Endothelial cell of umbilical vein (primary cell): ENCODE measurements around the gene DAB2IP. TPM values are rescaled to one million over a fixed set of nuclear protein-coding genes. Genes with fewer than 3 reads are reported as not detected.

Source experiments
- BruUV-seq: library from RNA; stranded (reverse); fragments of 400-500 nt; replicated peaks from 2 replicates; lab custom pipeline; 2021; lab: Mats Ljungman, UMichigan
- CTCF ChIA-PET: fragments of 300-600, 350-600 bp; sonication (Branson Sonifier 250); formaldehyde crosslinking; loops from one replicate; lab custom pipeline; 2021; ENCODE audit warnings: antibody characterized with exemption, inconsistent platforms; lab: Charles Lee
- POLR2A ChIA-PET: fragments of 300-600, 350-600 bp; sonication (Branson Sonifier 250); formaldehyde crosslinking; loops from one replicate; lab custom pipeline; 2021; ENCODE audit warnings: antibody characterized with exemption, inconsistent platforms; lab: Charles Lee
- DNase-seq: peaks from one replicate; pipeline ENCODE4 v3.0.0-alpha.2; 2011; ENCODE audit warnings: low read depth, low spot score
- FAIRE-seq: peaks from 2 replicates; lab custom pipeline; 2011; peaks lifted over from hg19 to GRCh38; lab: Jason Lieb, UNC
- H2AFZ ChIP-seq: 2 replicates; pipeline ENCODE4 v1.6.0; 2012; ENCODE audit warnings: low read depth, low read length, control low read depth, inconsistent platforms
- H3K27ac ChIP-seq: 2 replicates; pipeline ENCODE4 v1.5.1; 2011; ENCODE audit warnings: low read depth, mild to moderate bottlenecking, control low read depth, low read length, moderate library complexity; ENCODE audit not compliant: insufficient read depth
- H3K27me3 ChIP-seq, 2 experiments: 2 replicates each; pipeline versions ENCODE4 v1.6.0 to v1.6.1; 2011; ENCODE audit warnings: low read length in 2 of 2, mixed read lengths in 1 of 2; ENCODE audit not compliant: control insufficient read depth in 2 of 2, insufficient read depth in 2 of 2
- H3K36me3 ChIP-seq, 2 experiments: 2 replicates in 1 of 2; 3 replicates in 1 of 2; pipeline ENCODE4 v1.5.1; 2011; ENCODE audit warnings: low read length in 2 of 2, mild to moderate bottlenecking in 1 of 2, moderate library complexity in 1 of 2; ENCODE audit not compliant: control insufficient read depth in 2 of 2, insufficient read depth in 2 of 2; ENCODE audit errors: extremely low read depth in 1 of 2
- H3K4me1 ChIP-seq: 3 replicates; pipeline ENCODE4 v1.5.1; 2011; ENCODE audit warnings: mild to moderate bottlenecking, low read length; ENCODE audit not compliant: control insufficient read depth, insufficient read depth; ENCODE audit errors: extremely low read depth
- H3K4me2 ChIP-seq: 2 replicates; pipeline ENCODE4 v1.6.1; 2011; ENCODE audit warnings: low read length, control low read depth, mixed read lengths; ENCODE audit not compliant: insufficient read depth
- H3K4me3 ChIP-seq, 3 experiments: fragments of 200-600 bp in 1 of 3; sonication (generic), shearing (Covaris generic) in 1 of 3; replicated peaks in 1 of 3; 2 replicates each; pipeline ENCODE4 v1.5.1; 2011 to 2016; ENCODE audit warnings: control low read depth in 3 of 3, low read length in 3 of 3, mild to moderate bottlenecking in 2 of 3, inconsistent platforms in 1 of 3, low read depth in 1 of 3, moderate library complexity in 1 of 3; ENCODE audit not compliant: insufficient read depth in 1 of 3
- H3K79me2 ChIP-seq: 2 replicates; pipeline ENCODE4 v1.6.0; 2012; ENCODE audit warnings: low read length, inconsistent platforms; ENCODE audit not compliant: control insufficient read depth, insufficient read depth
- H3K9ac ChIP-seq: replicated peaks from 2 replicates; pipeline ENCODE3; 2011; ENCODE audit warnings: low read length, control low read depth; ENCODE audit not compliant: insufficient read depth; ENCODE audit errors: extremely low read depth
- H3K9me1 ChIP-seq: replicated peaks from 3 replicates; pipeline ENCODE4 v1.6.0; 2011; ENCODE audit warnings: mild to moderate bottlenecking, low read length; ENCODE audit not compliant: control insufficient read depth, insufficient read depth; ENCODE audit errors: extremely low read depth
- H3K9me3 ChIP-seq: replicated peaks from 2 replicates; pipeline ENCODE4 v1.5.1; 2012; ENCODE audit warnings: low read length, inconsistent platforms; ENCODE audit not compliant: control insufficient read depth, insufficient read depth
- H4K20me1 ChIP-seq: replicated peaks from 2 replicates; pipeline ENCODE3; 2011; ENCODE audit warnings: mild to moderate bottlenecking, low read length; ENCODE audit not compliant: control insufficient read depth, insufficient read depth; ENCODE audit errors: extremely low read depth
- CTCF ChIP-seq, 2 donors: IDR thresholded peaks; 1 replicate in 1 of 2; 2 replicates in 1 of 2; pipeline ENCODE4 v1.5.1; 2011; ENCODE audit warnings: low read length in 2 of 2, mild to moderate bottlenecking in 2 of 2, moderate library complexity in 2 of 2, control low read depth in 1 of 2, inconsistent platforms in 1 of 2, low read depth in 1 of 2; ENCODE audit not compliant: insufficient read depth in 1 of 2; ENCODE audit errors: extremely low read depth in 1 of 2
- EZH2 ChIP-seq: IDR thresholded peaks from 2 replicates; pipeline ENCODE4 v1.6.1; 2012; ENCODE audit warnings: borderline replicate concordance, low read depth, mild to moderate bottlenecking, moderate library complexity, low read length, inconsistent platforms; ENCODE audit not compliant: severe bottlenecking
- FOS ChIP-seq: IDR thresholded peaks from 2 replicates; pipeline ENCODE4 v1.6.1; 2011; ENCODE audit warnings: mild to moderate bottlenecking, low read length, moderate library complexity, borderline replicate concordance; ENCODE audit not compliant: insufficient read depth
- GATA2 ChIP-seq: IDR thresholded peaks from 2 replicates; pipeline ENCODE4 v1.7.0; 2011; ENCODE audit warnings: low read depth, mild to moderate bottlenecking, moderate library complexity, mixed read lengths, low read length; ENCODE audit not compliant: insufficient read length, insufficient read depth
- JUN ChIP-seq: IDR thresholded peaks from 2 replicates; pipeline ENCODE4 v1.6.1; 2011; ENCODE audit warnings: borderline replicate concordance, low read depth; ENCODE audit not compliant: insufficient read length, insufficient read depth
- MAX ChIP-seq: IDR thresholded peaks from 2 replicates; pipeline ENCODE4 v1.6.1; 2011; ENCODE audit not compliant: insufficient read depth, insufficient read length
- MYC ChIP-seq: IDR thresholded peaks from one replicate; pipeline ENCODE4 v1.6.1; 2011; ENCODE audit warnings: mild to moderate bottlenecking, low read depth, low read length
- POLR2A ChIP-seq: IDR thresholded peaks from 2 replicates; pipeline ENCODE4 v1.6.1; 2012; ENCODE audit warnings: low read depth, mild to moderate bottlenecking, control low read depth, low read length
- POLR2AphosphoS5 ChIP-seq: IDR thresholded peaks from 2 replicates; pipeline ENCODE4 v1.6.1; 2012; ENCODE audit warnings: low read depth, mild to moderate bottlenecking, control low read depth, low read length, moderate library complexity; ENCODE audit not compliant: insufficient read depth
- dilution Hi-C: fragments of 300-500 bp; cut with MboI; formaldehyde crosslinking; loops from one replicate; pipeline ENCODE4 v1.15.0; 2019; ENCODE audit warnings: low sequenced_read_pairs; ENCODE audit not compliant: extremely low pct_ligation_motif_present
- intact Hi-C: fragments of 100-400 bp; cut with micrococcal nuclease; formaldehyde crosslinking; loops from one replicate; pipeline ENCODE4 v1.10.0; 2022
- polyA plus RNA-seq, 4 experiments: library from polyadenylated mRNA; depleted of rRNA in 3 of 4; stranded (reverse) in 3 of 4; unstranded in 1 of 4; fragments of >200 nt; gene quantifications; 2 replicates each; pipeline versions ENCODE4 v1.2.1 to v1.2.3, GENCODE V29; 2011 to 2012; ENCODE audit warnings: missing spikeins in 1 of 4
- total RNA-seq: library from RNA; stranded (reverse); gene quantifications from 2 replicates; pipeline ENCODE4 v1.2.3, GENCODE V29; 2021

DAB2IP gene
- total and polyA plus RNA-seq, 2 donors (not counting 3 experiments of a cell fraction or from before 2014, with no cell fraction given): 29.2 to 53.6 TPM

- dilution Hi-C loops: no loop called here
- H3K36me3 ChIP-seq: peaks cover 0 to 4% of the 10 kb centered on the region in 2 experiments
- ChIA-PET CTCF (interaction anchor here (2.9 kb wide), 1 partner anchor 12 kb away, joined by 9 read pairs; no protein-coding TSS in a partner anchor), POLR2A (no interaction called here)
- H3K9me3 ChIP-seq: no peaks in the 10 kb centered on the region
- no peak overlapping the region for H2AFZ ChIP-seq
- H4K20me1 ChIP-seq: peaks cover 6% of the 10 kb centered on the region
- H3K9me1 ChIP-seq: no peaks in the 10 kb centered on the region
- no peak overlapping the region for H3K4me3 ChIP-seq
- H3K79me2 ChIP-seq: peaks cover 37% of the 10 kb centered on the region
- no TSS peak for BruUV-seq
- H3K9ac ChIP-seq: no peak overlapping the region
- H3K27me3 ChIP-seq: no peaks in the 10 kb centered on the region
- intact Hi-C loops: loop anchor here (1.0 kb wide), 1 partner anchor 18 kb away; no protein-coding TSS in a partner anchor
- no peak overlapping the region for H3K27ac ChIP-seq
- no peak for FAIRE-seq
- TF ChIP-seq MAX: no peak
- no peak for TF ChIP-seq JUN
- TF ChIP-seq EZH2: no peak
- no peak for TF ChIP-seq MYC
- no peak for TF ChIP-seq CTCF (IDR thresholded peaks at IDR 0.05; ENCODE audit: extremely low read depth in 1 of 2, insufficient read depth in 1 of 2, low read depth in 1 of 2, low read length in 2 of 2)
- TF ChIP-seq FOS: no peak
- TF ChIP-seq POLR2A: no peak
- no peak for TF ChIP-seq POLR2AphosphoS5
- no peak for TF ChIP-seq GATA2
- H3K4me1 ChIP-seq: no peaks in the 10 kb centered on the region
- DNase-seq: no peak
- H3K4me2 ChIP-seq: no peak overlapping the region
These were observed 56.3 kb downstream of the DAB2IP start for GRCh38 chr9:121707477-121708424.
